ENCODE data around the gene STX18.
"Not testable (repeated sequence)": the region's sequence is repeated elsewhere in the genome, so short reads cannot be mapped to it uniquely, and the experiment has no call there.

STX18 gene

GRCh38 chr4:4524364-4524763 lies 17.5 kb downstream of the STX18 start:
- H3K4me1 ChIP-seq (ENCODE audit: insufficient read depth, insufficient read length), result no peaks in the 10 kb centered on the region
- TF ChIP-seq ZNF274 (IDR thresholded peaks at IDR 0.05; ENCODE audit: low read depth, low read length), result no peak
- no peak for TF ChIP-seq YY1 (IDR thresholded peaks at IDR 0.05; ENCODE audit: insufficient read depth, insufficient read length)
- no peak for TF ChIP-seq SUZ12 (IDR thresholded peaks at IDR 0.05; ENCODE audit: extremely low read depth, insufficient read depth, insufficient read length)
- H3K9ac ChIP-seq (ENCODE audit: insufficient read length, low read depth), result no peak overlapping the region
- no peak for DNase-seq (ENCODE audit: low read depth, low spot score)
- no peaks in the 10 kb centered on the region for H3K27me3 ChIP-seq (ENCODE audit: insufficient read depth, insufficient read length)
- H3K4me3 ChIP-seq (ENCODE audit: insufficient read length, low read depth), result no peak overlapping the region
- H3K36me3 ChIP-seq (ENCODE audit: insufficient read depth, insufficient read length, low read length), result peaks cover 15% of the 10 kb centered on the region
- H3K9me3 ChIP-seq (ENCODE audit: insufficient read depth, low read length), result no peaks in the 10 kb centered on the region

- H3K36me3 ChIP-seq (ENCODE audit: insufficient read depth, insufficient read length, low read length), result peaks cover 4% of the 10 kb centered on the region
- no peaks in the 10 kb centered on the region for H3K4me1 ChIP-seq (ENCODE audit: insufficient read depth, insufficient read length)
- no peak overlapping the region for H3K9ac ChIP-seq (ENCODE audit: insufficient read length, low read depth)
- TF ChIP-seq ZNF274 (IDR thresholded peaks at IDR 0.05; ENCODE audit: low read depth, low read length), result no peak
- TF ChIP-seq YY1 (IDR thresholded peaks at IDR 0.05; ENCODE audit: insufficient read depth, insufficient read length), result no peak
- no peak for TF ChIP-seq SUZ12 (IDR thresholded peaks at IDR 0.05; ENCODE audit: extremely low read depth, insufficient read depth, insufficient read length)
- DNase-seq (ENCODE audit: low read depth, low spot score), result no peak
- H3K9me3 ChIP-seq (ENCODE audit: insufficient read depth, low read length), result no peaks in the 10 kb centered on the region
- H3K27me3 ChIP-seq (ENCODE audit: insufficient read depth, insufficient read length), result no peaks in the 10 kb centered on the region
- no peak overlapping the region for H3K4me3 ChIP-seq (ENCODE audit: insufficient read length, low read depth)
Observed at GRCh38 chr4:4521731-4522130, 20.1 kb downstream of the STX18 start.

- peaks cover 3% of the 10 kb centered on the region for H3K36me3 ChIP-seq (ENCODE audit: insufficient read depth, insufficient read length, low read length)
- H3K4me3 ChIP-seq (ENCODE audit: insufficient read length, low read depth), result no peak overlapping the region
- TF ChIP-seq YY1 (IDR thresholded peaks at IDR 0.05; ENCODE audit: insufficient read depth, insufficient read length), result no peak
- no peak for TF ChIP-seq ZNF274 (IDR thresholded peaks at IDR 0.05; ENCODE audit: low read depth, low read length)
- TF ChIP-seq SUZ12 (IDR thresholded peaks at IDR 0.05; ENCODE audit: extremely low read depth, insufficient read depth, insufficient read length), result no peak
- no peaks in the 10 kb centered on the region for H3K9me3 ChIP-seq (ENCODE audit: insufficient read depth, low read length)
- no peaks in the 10 kb centered on the region for H3K4me1 ChIP-seq (ENCODE audit: insufficient read depth, insufficient read length)
- no peak for DNase-seq (ENCODE audit: low read depth, low spot score)
- H3K27me3 ChIP-seq (ENCODE audit: insufficient read depth, insufficient read length), result no peaks in the 10 kb centered on the region
- H3K9ac ChIP-seq (ENCODE audit: insufficient read length, low read depth), result no peak overlapping the region
Observed at GRCh38 chr4:4521136-4521535, 20.7 kb downstream of the STX18 start.

GRCh38 chr4:4519297-4519894 lies 22.5 kb downstream of the STX18 start:
- H3K4me1 ChIP-seq (ENCODE audit: insufficient read depth, insufficient read length), result no peaks in the 10 kb centered on the region
- DNase-seq (ENCODE audit: low read depth, low spot score), result no peak
- TF ChIP-seq SUZ12 (IDR thresholded peaks at IDR 0.05; ENCODE audit: extremely low read depth, insufficient read depth, insufficient read length) (no peak), ZNF274 (IDR thresholded peaks at IDR 0.05; ENCODE audit: low read depth, low read length) (no peak), YY1 (IDR thresholded peaks at IDR 0.05; ENCODE audit: insufficient read depth, insufficient read length) (no peak)
- H3K9ac ChIP-seq (ENCODE audit: insufficient read length, low read depth), result no peak overlapping the region
- H3K27me3 ChIP-seq (ENCODE audit: insufficient read depth, insufficient read length), result no peaks in the 10 kb centered on the region
- no peaks in the 10 kb centered on the region for H3K36me3 ChIP-seq (ENCODE audit: insufficient read depth, insufficient read length, low read length)
- no peaks in the 10 kb centered on the region for H3K9me3 ChIP-seq (ENCODE audit: insufficient read depth, low read length)
- H3K4me3 ChIP-seq (ENCODE audit: insufficient read length, low read depth), result no peak overlapping the region

- no peaks in the 10 kb centered on the region for H3K36me3 ChIP-seq (ENCODE audit: insufficient read depth, insufficient read length, low read length)
- H3K4me3 ChIP-seq (ENCODE audit: insufficient read length, low read depth), result no peak overlapping the region
- H3K9me3 ChIP-seq (ENCODE audit: insufficient read depth, low read length), result no peaks in the 10 kb centered on the region
- no peak for DNase-seq (ENCODE audit: low read depth, low spot score)
- no peak overlapping the region for H3K9ac ChIP-seq (ENCODE audit: insufficient read length, low read depth)
- H3K27me3 ChIP-seq (ENCODE audit: insufficient read depth, insufficient read length), result no peaks in the 10 kb centered on the region
- H3K4me1 ChIP-seq (ENCODE audit: insufficient read depth, insufficient read length), result no peaks in the 10 kb centered on the region
- no peak for TF ChIP-seq SUZ12 (IDR thresholded peaks at IDR 0.05; ENCODE audit: extremely low read depth, insufficient read depth, insufficient read length)
- no peak for TF ChIP-seq YY1 (IDR thresholded peaks at IDR 0.05; ENCODE audit: insufficient read depth, insufficient read length)
- no peak for TF ChIP-seq ZNF274 (IDR thresholded peaks at IDR 0.05; ENCODE audit: low read depth, low read length)
Observed at GRCh38 chr4:4518747-4519146, 23.1 kb downstream of the STX18 start.

GRCh38 chr4:4514786-4515185 lies 27.1 kb downstream of the STX18 start:
- Histone ChIP-seq H3K27me3 (ENCODE audit: insufficient read depth, insufficient read length) (no peaks in the 10 kb centered on the region), H3K36me3 (ENCODE audit: insufficient read depth, insufficient read length, low read length) (no peaks in the 10 kb centered on the region), H3K9me3 (ENCODE audit: insufficient read depth, low read length) (no peaks in the 10 kb centered on the region), H3K9ac (ENCODE audit: insufficient read length, low read depth) (no peak overlapping the region), H3K4me1 (ENCODE audit: insufficient read depth, insufficient read length) (no peaks in the 10 kb centered on the region), H3K4me3 (ENCODE audit: insufficient read length, low read depth) (no peak overlapping the region)
- DNase-seq (ENCODE audit: low read depth, low spot score), result no peak
- TF ChIP-seq ZNF274 (IDR thresholded peaks at IDR 0.05; ENCODE audit: low read depth, low read length) (no peak), SUZ12 (IDR thresholded peaks at IDR 0.05; ENCODE audit: extremely low read depth, insufficient read depth, insufficient read length) (no peak), YY1 (IDR thresholded peaks at IDR 0.05; ENCODE audit: insufficient read depth, insufficient read length) (no peak)

- DNase-seq (ENCODE audit: low read depth, low spot score), result no peak
- Histone ChIP-seq H3K4me3 (ENCODE audit: insufficient read length, low read depth) (no peak overlapping the region), H3K4me1 (ENCODE audit: insufficient read depth, insufficient read length) (no peaks in the 10 kb centered on the region), H3K27me3 (ENCODE audit: insufficient read depth, insufficient read length) (no peaks in the 10 kb centered on the region), H3K9me3 (ENCODE audit: insufficient read depth, low read length) (no peaks in the 10 kb centered on the region), H3K9ac (ENCODE audit: insufficient read length, low read depth) (no peak overlapping the region), H3K36me3 (ENCODE audit: insufficient read depth, insufficient read length, low read length) (no peaks in the 10 kb centered on the region)
- TF ChIP-seq YY1 (IDR thresholded peaks at IDR 0.05; ENCODE audit: insufficient read depth, insufficient read length) (no peak), ZNF274 (IDR thresholded peaks at IDR 0.05; ENCODE audit: low read depth, low read length) (no peak), SUZ12 (IDR thresholded peaks at IDR 0.05; ENCODE audit: extremely low read depth, insufficient read depth, insufficient read length) (no peak)
Observed at GRCh38 chr4:4512282-4512681, 29.6 kb downstream of the STX18 start.

- not testable (repeated sequence) for H3K9me3 ChIP-seq (ENCODE audit: insufficient read depth, low read length); DNase-seq (ENCODE audit: low read depth, low spot score); H3K4me3 ChIP-seq (ENCODE audit: insufficient read length, low read depth); H3K9ac ChIP-seq (ENCODE audit: insufficient read length, low read depth); H3K36me3 ChIP-seq (ENCODE audit: insufficient read depth, insufficient read length, low read length); H3K4me1 ChIP-seq (ENCODE audit: insufficient read depth, insufficient read length); H3K27me3 ChIP-seq (ENCODE audit: insufficient read depth, insufficient read length)
Observed at GRCh38 chr4:4510641-4511040, 31.2 kb downstream of the STX18 start.

Data from NT2/D1 (cell line).